Astrocyte (in vitro differentiated cells and primary cell): ENCODE data around the gene LZTR1.

Experiments used
- CTCF ChIP-seq: IDR thresholded peaks from 2 replicates; pipeline ENCODE4 v1.5.1; 2011; ENCODE audit warnings: low read depth, mild to moderate bottlenecking, inconsistent platforms, low read length, moderate library complexity; ENCODE audit not compliant: insufficient read depth
- EZH2 ChIP-seq: IDR thresholded peaks from 2 replicates; pipeline ENCODE4 v1.6.1; 2012; ENCODE audit warnings: mild to moderate bottlenecking, low read length, inconsistent platforms; ENCODE audit not compliant: insufficient read depth

DNA sequence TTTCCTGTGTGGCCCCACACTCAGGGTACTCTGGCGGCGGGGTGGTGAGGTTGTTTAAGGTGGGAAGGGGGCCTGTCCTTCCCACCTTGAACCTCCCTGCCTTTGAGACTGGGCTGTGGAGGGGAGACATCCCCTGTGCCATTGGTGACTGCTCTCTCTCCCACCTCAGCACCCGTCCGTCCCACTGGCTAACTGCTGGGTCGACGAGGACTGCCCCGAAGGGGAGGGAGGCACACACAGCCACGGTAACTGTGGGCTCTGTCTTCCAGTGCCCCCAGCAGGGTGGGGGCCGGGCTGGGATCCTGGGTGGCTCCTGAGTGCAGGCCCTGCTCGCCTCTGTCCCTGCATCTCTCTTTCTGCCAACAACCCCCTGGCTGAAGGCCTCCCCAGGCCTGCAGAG, 40.4 kb downstream of the LZTR1 start:
- no peak for TF ChIP-seq CTCF
- TF ChIP-seq EZH2 = no peak
